Retinal pigment epithelial cell (primary cell): ENCODE results near the gene MMADHC.

Experiments used
- DNase-seq: peaks from one replicate; pipeline ENCODE4 v3.0.0-alpha.2; 2010; ENCODE audit warnings: low read depth
- H3K4me3 ChIP-seq: 2 replicates; pipeline ENCODE4 v1.5.1; 2011; ENCODE audit warnings: mild to moderate bottlenecking, low read length, control low read depth, moderate library complexity
- TF ChIP-seq, protein P1 (sequence below): conservative IDR thresholded peaks from 2 replicates; pipeline ENCODE4 v1.5.1; 2011; ENCODE audit warnings: low read depth, low read length, control low read depth, inconsistent platforms

The MMADHC gene

DNA sequence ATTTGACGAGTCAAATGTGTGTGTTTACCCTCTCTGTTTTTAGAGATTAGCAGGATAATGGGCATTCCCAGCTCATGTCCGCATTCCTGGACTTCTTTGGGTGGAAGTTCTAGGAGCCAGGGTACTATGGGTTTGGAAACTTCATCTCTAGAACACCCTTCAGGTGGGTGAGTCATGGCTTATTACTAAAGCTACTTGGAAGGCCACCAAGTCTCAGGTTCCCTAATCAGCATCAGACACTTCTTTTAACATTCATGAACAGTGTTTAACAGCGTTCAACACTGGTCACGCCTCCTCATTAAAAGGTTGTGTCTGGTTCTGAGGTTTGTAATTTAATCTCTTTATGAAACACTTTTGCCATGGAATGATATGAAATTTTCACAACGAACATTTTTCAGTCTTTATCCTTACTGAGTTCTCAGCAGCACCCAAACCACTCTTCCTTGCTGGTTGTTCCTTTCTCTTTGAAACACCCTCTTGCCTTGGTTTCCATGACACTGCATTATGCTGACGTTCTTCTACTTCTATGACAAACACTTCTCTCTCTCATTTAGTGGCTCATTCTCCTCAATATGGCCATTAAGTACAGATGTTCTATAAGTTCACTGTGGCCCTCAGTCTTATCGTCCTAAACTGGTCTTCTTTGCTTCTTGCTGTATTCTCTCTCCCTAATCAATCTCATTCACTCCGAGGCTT, 49.3 kb downstream of the MMADHC start:
- TF ChIP-seq, protein P1, sequence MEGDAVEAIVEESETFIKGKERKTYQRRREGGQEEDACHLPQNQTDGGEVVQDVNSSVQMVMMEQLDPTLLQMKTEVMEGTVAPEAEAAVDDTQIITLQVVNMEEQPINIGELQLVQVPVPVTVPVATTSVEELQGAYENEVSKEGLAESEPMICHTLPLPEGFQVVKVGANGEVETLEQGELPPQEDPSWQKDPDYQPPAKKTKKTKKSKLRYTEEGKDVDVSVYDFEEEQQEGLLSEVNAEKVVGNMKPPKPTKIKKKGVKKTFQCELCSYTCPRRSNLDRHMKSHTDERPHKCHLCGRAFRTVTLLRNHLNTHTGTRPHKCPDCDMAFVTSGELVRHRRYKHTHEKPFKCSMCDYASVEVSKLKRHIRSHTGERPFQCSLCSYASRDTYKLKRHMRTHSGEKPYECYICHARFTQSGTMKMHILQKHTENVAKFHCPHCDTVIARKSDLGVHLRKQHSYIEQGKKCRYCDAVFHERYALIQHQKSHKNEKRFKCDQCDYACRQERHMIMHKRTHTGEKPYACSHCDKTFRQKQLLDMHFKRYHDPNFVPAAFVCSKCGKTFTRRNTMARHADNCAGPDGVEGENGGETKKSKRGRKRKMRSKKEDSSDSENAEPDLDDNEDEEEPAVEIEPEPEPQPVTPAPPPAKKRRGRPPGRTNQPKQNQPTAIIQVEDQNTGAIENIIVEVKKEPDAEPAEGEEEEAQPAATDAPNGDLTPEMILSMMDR, result no peak
- peak; percentile 99 for DNase-seq
- H3K4me3 ChIP-seq, result no peak overlapping the region

DNA sequence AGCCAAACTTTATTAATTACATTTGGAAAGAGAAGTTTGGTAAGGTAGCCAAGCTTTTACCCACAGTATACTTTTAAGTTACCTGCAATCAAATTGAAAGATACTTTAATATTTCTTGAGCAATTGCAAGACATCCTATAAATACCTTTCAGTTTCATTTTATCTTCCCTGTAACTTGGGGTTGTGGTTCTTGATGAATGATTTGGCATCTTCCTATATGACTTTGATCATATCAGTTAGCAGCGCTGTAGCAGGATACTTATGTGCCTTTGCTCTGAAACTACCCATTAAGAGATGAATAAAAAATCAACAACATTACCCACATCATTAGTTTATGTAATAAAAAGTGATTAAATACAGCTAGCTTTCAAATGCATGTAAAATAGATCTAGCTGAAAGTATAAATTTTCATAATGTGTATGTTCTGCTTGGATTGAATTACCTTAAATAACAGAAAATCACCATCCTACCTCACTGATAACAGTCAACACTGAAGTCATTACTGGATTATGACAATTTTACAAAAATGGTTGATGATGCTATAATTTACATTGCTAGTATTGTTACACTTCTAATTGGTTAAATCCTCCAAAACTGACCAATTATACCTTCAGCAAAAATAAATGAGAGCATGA, 50.4 kb downstream of the MMADHC start:
- H3K4me3 ChIP-seq, result no peak overlapping the region
- TF ChIP-seq, protein P1, result no peak
- DNase-seq, result no peak

DNA sequence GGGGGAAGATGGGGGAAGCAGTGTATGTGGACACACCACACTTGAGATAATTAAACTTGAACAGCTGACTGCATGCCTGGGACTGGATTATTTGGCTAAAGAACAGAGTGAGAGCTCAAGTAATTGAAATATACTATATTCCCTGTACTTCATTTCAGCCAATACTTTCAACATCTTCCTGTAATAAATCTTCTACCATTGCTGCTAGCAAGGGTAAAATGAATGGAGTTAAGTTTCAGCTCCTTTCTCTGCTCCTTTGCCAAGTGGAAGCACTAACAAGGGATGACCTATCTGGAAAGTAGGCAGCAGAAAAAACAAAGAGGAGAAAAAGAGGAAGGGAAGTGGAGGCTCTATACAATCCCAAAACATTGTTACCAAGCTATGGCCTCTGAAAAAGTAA, 50.9 kb downstream of the MMADHC start:
- TF ChIP-seq, protein P1, result no peak
- DNase-seq, result no peak
- H3K4me3 ChIP-seq, result no peak overlapping the region

DNA sequence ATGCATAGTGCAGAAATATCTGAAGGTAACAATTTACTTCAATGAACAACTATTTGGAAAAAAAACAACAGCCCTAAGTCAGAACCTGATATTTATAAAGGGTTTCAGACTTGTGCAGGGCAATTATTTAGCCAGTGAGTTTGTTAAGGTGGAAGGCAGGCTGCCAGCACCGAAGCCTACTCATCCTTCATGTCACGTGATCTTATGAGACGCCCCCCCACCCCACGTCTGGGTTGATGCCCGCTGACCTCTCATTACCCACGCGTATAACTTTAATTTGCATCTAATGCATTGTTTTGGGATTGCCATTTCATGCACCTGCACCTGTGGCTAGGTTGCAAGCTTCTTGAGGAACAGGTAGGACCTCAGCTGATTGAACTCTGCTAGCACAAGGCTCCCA, 52.9 kb downstream of the MMADHC start:
- H3K4me3 ChIP-seq, result no peak overlapping the region
- TF ChIP-seq, protein P1, result no peak
- DNase-seq, result no peak

DNA sequence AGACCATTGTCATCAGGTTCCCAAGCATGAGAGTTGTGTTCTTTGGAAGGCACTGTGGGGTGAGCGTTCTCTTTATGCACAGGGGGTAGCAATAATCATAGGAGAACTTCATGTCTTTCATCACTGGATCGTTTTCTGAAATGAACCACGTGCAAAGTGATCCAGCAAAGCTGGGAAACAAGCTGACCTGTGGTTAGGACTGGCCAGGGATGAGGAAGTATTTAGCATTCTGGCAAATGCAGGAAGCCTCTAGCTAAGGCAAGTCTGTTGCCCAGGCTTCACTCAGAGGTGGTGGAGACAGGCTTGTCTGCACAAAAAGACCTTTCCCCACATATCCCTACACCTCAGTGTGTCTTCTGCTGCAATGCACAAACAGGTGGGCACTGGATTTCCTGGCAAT, 58.6 kb downstream of the MMADHC start:
- no peak overlapping the region for H3K4me3 ChIP-seq
- peak; percentile 44 for DNase-seq
- TF ChIP-seq, protein P1, result no peak

DNA sequence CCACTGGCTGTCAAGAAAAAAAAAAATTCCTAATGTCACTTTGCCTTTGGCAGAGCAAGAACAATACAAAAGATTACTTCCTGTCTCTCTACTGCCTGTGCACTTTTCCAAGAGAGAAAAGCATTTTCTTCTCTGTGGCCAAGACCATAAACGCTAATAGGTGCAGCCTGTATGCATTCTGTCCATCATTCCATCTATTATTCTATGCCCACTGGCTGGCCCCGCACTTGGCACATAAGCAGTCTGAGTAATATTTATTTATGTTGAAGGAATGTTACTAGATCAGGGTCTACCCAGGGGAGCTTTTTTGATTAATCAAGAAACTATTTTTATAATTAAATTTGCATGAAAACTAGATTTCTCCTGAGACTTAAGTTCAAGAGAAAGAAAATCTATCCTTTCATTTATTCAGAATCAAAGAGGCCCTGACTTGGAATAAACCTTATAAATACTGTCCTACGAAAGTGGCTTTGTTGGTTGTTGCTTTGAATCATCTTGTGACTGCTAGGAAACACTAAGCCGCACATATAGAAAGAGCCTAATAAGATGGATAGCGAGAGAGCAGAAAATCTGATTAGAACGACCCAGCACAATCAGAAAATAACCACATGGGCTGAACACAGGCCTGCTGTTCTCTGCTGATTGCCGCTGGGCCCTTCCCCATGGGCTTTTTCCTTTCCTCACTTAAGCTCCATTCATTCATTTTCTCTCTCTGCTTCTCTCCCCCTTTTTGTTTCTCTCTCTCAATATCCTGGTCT, 59.4 kb downstream of the MMADHC start:
- DNase-seq, result peak; percentile 65
- TF ChIP-seq, protein P1, result no peak
- H3K4me3 ChIP-seq, result no peak overlapping the region

DNA sequence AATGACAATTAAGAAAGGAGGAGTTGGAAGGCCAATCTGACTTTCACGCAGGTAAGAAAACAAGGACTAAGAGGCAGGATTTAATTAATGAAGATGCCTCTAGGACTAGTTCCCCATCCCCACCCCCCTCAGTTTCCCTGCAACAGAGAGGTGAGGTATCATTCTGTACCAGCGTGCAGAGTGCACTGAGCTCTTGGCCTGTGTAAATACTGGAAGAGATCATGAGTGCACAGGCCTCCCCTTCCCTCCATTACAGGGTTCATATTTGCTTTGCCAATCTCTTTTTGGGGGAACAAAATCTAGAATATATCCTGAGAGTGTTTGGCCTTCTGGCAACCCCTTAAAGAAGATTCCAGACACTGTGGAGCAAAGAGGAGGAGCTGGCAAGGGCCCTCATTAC, 60.9 kb downstream of the MMADHC start:
- H3K4me3 ChIP-seq, result no peak overlapping the region
- no peak for DNase-seq
- TF ChIP-seq, protein P1, result no peak
